IPS-NIHi7 (cell line): ENCODE measurements around the gene MSANTD2.

Experiments
- DNase-seq: peaks from one replicate; pipeline ENCODE4 v3.0.0; 2012; ENCODE audit warnings: mixed read lengths; ENCODE audit errors: extremely low spot score

The MSANTD2 gene

DNA sequence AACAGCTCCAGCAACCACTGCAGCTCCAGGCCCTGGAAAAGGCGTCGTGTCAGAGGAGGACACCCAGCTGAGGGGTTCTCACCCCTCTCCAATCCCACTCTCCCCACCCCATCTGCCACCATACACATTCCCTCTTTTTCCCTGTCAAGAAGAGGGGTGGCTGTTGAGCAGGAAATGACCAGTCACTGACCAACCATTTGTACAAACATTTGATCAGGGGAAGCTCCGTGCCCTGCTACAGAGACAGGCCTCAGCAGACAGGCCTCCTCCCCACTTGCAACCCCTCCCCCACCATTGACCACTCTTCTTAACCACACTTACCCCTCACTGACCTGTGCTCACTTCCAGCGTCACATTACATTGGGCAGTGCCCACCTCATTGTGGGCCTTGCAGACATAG is 45.9 kb downstream of the MSANTD2 start:
- DNase-seq, result no peak

DNA sequence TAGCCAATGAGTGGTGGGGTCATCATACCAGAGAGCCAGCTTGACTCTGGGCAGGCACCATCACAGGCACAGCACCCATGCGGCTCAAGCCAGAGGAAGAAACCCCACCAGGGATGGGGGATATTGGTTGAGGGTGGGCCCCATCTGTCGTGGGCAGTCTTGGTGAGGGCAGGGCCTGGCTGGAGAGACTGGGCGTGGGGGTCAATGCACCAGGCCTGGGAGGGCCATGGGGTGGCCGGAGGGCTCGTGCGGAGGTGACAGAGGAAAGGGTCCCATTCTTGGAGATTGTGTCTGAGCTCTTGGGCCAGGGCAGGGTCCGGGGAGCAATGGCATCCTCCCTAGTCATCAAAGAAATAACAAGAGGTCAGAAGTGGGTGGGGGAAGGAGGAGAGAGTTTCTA is 46.6 kb downstream of the MSANTD2 start:
- DNase-seq, result no peak

DNA sequence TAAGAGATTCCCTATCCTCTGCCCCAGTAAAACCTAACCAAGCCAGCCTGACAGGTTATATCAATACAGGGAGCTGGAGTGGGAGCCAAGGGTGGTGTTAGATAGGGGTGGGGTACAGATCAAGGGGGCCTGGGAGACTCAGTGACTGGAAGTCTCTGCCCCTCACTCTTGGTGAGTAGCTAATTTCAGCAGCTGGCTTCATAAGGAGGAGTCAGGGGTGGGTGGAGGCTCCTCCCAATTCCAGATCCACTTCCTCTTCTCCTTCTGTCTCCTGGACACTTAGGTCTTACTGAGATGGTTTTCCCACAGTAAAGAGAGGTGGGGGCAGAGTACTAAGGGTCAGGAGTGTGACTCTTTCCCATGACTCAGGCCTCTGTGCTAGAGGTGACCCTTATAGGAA is 47.0 kb downstream of the MSANTD2 start:
- no peak for DNase-seq

DNA sequence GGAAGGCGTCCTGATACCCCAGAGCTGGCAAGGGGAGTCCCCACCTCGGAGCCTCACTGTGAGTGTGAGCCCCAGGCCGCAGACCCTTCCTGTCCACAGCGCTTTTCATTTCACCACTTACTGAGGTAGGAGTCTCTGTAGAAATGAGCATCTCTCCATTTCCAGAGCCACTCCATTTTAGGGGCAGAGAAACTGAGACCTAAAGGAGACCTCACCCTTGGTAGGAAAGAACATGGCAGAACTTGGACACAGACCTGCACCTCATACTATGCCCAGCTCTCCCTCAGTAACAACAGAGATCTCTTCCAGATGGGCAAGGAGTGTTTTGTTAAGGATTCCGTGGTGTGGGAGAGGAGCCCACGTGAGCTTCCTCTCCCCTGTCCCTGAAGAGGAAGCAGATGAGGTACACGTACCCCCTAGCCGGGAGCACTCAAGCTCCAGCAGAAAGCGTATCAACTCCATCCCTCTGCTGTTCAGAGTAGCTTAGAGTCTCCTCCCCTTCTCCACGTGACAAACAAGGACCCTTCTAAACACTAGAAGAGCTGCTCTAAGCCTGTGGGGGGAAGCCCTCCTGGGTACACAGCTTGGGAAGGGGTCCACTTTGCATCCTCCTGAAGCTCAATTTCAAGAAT is 47.6 kb downstream of the MSANTD2 start:
- DNase-seq, result no peak

DNA sequence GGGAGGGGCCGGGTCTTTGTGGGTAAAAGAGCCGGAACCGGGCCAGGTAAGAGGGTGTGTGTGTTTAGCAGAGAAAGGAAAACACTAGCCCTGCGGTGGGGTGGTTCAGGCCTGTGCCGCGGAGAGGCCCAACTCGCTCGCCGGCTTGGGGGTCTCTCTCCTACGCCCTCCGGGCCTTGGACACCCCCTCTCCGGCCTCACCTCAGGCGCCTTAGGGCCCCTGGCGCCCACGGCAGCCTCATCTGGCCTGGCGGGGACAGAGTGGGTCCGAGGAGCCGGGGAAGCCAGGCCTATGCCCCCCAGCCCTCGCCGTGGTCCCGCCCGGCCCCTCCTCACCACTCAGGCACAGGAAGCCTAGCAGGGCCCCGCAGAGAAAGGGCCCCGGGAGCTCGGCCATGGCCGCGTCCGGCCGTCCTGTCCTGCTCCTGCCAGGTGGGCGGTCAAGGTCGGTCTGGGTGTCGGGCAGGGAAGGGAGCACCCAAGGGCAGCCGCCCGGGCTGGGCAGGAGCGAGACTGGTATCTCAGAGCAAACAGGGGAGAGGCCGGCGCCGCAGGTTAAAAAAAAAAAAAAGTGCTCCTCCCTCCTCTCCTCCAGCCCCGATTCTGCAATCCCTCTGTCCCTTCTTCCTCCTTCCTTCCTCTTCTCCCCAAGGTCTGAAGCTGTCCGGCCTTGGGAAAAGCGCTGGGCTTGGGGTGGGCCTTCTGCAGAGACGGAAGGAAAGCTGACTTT is 48.3 kb downstream of the MSANTD2 start, which contains the start of gene VSIG2:
VSIG2 (minus strand) TSS at position 515 of the 730 bp plus-strand sequence; CDS start at position 397, 118 bp downstream.
- DNase-seq, result no peak

DNA sequence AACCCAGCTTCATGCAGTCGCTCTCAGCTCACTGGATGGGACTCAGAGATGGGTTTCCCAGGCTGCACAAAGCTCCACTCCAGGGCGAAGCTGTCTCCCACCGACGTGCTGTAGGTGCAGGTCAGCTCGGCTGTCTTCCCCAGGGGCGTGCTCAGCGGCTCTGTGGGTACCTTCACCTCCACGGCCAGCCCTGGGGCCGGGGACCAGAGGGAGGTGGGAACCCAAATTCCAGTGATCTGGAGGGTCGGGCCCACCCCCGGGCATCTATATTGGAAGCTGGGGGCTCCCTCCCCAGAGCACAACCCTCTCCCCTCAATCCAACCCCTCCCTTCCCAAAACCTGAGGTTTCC is 48.8 kb downstream of the MSANTD2 start:
- DNase-seq, result no peak

DNA sequence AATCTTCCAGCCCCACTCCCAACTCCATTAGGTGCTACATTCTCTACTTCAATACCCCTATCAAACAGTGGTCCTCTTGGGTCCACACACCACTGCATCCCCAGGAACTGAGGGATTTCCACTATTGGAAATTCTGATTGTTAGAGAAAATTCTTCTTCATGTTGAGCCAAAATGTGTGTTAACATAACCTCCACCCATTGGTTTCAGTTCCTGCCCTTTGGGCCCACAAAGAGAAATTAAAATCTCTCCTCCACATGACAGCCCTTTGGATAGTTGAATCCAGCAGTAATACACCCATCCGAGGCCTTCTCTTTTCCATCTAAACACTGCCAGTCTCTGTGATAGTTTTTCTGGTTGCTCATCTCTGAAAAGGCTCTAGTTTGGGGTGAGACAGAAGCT is 50.3 kb downstream of the MSANTD2 start:
- no peak for DNase-seq

DNA sequence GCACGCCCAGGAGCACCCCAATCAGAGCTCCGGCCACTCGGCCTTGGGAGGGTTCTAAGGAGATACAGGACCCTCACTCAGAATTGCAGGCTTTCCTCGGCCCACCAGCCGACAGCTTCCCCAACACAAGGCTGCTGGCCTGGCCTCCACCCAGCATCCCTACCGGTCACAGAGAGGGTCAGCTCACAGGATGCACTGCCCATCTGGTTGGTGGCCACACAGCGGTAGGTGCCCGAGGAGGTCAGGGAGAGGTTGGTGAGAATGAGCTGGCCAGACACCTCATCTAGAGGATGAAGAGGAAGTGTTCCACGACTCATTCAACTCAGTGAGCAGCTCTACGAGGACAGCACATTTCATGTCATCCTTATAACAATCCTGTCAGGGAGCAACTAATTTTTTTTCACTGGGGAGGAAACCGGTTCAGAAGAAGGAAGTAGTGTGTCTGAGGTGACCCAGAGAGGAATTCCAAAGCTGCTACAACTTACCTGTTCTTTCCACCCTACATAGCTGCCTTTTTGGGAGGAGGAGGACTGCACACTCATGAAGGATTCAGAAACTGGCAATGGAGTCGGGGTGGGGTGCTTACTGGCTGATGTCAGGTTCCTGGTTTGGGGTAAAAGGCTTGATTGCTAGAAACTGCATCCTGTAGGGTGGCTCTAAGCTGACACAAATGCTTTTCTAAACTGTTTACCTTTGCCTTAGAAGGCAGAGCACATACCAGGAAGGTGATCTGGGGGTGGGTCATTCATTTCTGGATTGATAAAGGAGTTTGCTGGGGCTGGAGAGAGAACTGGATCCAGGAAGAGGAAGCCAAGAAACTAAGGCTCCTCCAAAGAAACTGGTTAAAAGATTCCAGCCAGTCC is 51.5 kb downstream of the MSANTD2 start:
- no peak for DNase-seq

DNA sequence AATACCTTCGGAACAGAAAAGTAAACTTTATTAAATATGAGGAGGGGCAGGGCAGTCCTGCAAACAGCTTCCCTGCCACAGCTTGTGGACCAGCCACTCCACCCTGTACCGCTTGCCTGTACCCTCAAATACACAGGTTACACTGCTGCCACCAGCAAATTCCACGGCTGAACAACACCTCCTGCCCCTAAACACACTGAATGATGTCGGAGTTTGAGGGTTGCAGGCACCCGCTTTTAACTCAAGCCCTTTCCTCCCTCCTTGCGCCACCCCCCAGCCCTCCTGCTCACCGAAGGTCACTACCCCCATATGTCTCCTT is 52.1 kb downstream of the MSANTD2 start:
- DNase-seq, result no peak

DNA sequence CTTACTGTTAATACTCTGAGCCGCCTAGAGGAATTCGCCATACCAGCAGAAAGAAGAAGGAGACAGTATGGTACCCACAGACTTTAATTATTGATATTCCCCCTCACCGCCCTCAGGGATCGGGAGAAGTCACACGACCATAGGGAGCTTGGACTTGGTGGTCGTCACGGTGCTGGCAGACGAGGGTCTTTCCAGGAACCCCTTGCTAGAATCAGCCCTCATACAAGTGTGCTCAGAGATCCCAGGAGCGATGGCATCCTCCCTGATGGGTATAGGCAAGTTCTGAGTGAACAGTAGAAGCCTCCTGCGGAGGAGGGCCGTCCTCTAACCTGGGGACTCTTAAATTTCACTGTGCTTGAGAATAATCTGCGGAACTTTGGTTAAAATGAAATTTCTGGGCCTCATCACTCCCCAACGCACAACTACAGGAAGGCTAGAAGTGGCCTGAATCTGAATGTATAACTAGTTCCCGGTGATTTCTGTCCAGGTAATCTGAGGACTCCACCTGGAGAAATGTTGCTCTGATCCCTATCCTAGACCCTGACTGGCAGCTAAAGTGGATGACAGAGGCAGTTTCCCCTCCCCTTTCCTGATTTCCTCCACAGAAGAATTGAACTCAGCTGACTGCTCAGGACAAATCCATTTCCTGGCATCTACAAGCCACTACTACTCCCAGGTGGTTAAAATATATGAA is 52.7 kb downstream of the MSANTD2 start:
- no peak for DNase-seq

DNA sequence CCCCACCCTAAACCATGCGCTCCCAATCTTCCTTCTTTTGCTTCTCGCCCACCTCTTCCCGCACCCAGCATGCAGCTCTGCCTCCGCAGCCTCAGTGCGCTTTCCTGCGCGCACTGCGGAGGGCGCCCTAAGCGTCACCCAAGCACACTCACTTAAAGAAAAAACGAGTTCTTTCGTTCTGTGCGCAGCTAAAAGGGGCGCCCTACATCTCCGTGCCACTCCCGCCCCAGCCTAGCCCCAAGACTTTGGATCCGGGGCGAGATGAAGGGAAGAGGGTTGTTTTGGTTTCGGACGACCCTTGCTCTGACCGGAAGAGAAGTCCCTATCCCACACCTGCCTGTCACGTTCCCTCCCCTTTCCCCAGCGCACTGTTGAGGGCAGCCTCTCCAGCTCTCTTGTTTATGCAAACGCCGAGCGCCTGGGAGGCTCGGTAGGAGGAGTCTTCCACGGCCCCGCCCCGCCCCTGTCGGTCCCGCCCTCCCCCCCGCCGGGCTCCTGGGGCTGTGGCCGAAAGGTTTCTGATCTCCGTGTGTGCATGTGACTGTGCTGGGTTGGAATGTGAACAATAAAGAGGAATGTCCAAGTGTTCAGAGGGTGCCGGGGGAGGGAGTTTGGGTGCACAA is 53.5 kb downstream of the MSANTD2 start:
- peak; percentile 91 for DNase-seq

DNA sequence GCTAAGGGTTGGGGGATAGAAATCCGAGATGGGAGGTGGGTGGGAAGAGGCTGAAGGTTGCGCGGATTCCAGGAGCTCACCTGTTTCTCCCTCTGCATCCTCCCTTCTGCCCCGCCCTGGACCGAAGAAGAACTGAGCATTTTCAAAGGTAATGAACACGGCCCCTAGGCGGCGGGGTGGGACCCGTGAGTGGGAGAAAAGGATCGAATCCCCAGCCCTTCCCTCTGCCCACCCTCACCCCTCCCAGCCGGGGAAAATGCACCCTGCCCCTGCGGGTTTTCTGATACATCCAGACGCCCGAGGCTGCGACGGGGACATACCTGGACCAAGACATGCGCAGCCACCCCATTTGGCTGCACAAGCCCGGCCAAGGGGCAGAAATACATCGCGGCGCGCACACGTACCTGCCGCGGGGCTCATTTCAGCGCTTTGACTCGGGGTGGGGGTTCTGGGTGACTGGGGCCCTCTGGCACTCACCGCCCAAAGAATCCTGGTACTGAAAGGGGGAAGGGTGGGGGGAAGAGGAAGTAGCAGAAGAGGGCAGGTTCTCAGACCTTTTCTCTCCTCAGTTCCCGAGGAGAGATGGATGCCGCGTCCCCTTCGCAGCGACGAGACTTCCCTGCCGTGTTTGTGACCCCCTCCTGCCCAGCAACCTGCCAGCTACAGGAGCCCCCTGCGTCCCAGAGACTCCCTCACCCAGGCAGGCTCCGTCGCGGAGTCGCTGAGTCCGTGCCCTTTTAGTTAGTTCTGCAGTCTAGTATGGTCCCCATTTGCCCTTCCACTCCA is 54.2 kb downstream of the MSANTD2 start:
- peak; percentile 40 for DNase-seq

DNA sequence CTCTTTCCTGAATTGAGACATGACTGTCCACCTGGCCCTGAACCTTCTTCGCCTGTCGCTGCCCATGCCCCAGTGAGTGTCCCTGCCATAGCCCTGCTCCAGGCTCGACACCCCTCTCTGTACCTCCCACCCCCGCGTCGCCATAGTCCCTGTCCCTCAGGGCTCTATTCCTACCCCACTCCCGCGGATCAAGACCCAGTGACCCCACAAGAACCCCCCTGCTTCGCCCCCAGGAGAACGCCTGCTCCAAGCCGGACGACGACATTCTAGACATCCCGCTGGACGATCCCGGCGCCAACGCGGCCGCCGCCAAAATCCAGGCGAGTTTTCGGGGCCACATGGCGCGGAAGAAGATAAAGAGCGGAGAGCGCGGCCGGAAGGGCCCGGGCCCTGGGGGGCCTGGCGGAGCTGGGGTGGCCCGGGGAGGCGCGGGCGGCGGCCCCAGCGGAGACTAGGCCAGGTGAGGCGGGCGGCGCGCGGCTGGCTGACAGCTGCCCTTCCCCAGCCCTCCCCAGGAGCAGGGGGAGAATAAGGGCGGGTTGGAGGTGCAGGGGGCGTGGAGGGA is 54.9 kb downstream of the MSANTD2 start:
- no peak for DNase-seq

DNA sequence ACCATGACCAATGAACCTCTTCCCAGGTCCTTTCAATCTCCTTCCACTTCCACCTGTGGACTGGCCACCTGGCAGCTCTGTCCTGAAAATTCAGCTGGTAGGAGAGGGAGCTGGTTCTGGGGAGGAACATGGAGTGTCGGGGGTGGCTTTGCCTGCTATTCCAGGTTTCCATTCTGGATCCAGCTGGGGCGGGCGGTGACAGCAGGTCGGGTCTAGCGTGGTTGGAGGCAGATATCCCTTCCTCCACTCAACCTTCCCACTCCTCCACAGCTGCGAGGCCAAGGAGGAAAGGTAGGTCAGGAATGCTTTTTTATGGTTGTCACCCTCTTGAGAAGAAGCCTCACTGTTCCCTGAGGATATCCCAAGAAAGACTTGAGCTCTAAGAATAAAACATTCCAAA is 57.2 kb downstream of the MSANTD2 start:
- no peak for DNase-seq

DNA sequence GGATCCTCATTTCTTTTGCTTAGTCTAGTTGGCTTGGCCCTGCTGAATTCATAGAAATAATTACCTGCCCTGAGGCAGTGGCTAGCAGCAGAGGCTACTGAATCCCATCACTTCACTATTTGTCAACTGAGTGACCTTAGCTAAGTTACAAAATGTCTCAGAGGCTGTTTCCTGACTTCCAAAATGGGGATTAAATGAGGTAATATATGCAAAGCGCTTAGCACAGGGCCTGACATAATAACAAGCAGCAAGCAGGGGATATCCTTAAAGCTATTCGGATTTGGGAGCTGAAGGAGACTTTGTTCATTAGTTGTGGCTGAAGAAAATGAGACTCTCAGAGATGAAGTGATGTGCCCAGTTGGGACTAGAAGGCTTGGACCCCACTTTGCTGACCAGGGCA is 57.7 kb downstream of the MSANTD2 start:
- no peak for DNase-seq

DNA sequence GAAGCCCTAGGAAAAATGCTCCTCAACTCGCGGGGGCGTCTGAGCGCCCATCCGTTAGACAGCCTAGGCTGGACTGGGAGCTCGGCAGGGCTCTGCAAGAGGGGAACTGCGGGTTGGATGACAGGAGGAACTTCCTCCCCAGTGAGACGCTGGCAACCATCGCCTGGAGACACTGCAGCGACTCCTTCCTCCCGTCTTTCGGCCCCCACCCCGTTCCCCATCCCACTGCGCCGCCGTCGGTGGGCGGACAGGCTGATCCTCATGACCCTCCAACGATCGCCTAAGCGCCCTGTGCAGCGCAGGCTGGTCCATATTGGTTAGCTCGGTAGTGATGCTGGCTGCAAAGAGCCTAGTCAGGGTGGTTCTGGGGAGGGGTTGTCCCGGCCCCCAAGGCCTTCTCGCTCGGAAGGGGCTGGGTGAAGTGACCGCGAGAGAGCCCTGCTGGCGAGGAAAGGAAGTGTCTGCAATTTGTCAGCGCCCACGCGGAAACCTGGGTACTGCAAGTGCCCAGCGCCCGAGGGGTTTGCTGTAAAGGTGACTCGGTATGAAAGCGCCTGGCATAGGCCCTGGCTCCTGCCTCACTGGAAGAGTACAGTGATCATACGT is 59.8 kb downstream of the MSANTD2 start:
- no peak for DNase-seq

DNA sequence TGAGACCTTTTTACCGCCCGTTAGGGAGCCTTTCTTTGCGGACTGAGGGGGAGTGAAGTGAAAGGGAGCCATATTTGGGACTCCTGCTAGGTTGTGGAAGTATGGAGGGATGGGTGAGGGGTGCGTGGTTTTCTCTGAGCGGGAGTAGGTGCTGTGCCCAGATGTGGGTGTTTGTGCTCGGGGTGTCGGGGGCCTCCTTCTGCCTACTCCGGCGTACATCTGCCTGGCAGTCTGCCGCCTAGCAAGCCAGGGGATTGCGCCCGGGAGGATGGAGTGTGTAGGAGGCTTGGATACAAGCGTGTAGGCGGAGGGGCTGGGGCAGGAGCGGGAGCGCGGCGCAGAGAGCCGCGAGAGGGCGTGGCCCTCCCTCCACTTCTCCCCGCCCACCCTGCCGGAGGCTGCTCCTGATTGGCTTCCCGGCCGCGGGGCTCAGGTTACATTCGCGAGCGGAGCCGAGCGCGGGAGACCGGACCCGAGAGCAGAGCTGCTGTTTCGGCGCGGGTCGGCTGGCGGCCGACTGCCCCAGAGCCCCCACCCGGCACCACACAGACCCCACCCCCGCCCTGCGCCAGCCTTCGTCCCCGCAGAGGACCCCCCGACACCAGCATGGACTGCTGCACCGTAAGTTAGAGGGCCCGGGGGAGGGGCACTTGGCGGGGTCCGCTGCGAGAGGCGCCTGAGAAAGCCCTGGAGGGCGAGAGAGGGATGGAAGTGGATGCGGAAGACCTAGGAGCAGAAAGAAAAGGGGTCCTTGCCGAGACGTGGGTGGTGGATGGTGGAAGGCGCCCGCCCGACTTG is 60.5 kb downstream of the MSANTD2 start, which contains the start of gene NRGN:
NRGN (plus strand) TSS at position 464 of the 798 bp plus-strand sequence; CDS start at position 607, 143 bp downstream.
- peak; percentile 96 for DNase-seq

DNA sequence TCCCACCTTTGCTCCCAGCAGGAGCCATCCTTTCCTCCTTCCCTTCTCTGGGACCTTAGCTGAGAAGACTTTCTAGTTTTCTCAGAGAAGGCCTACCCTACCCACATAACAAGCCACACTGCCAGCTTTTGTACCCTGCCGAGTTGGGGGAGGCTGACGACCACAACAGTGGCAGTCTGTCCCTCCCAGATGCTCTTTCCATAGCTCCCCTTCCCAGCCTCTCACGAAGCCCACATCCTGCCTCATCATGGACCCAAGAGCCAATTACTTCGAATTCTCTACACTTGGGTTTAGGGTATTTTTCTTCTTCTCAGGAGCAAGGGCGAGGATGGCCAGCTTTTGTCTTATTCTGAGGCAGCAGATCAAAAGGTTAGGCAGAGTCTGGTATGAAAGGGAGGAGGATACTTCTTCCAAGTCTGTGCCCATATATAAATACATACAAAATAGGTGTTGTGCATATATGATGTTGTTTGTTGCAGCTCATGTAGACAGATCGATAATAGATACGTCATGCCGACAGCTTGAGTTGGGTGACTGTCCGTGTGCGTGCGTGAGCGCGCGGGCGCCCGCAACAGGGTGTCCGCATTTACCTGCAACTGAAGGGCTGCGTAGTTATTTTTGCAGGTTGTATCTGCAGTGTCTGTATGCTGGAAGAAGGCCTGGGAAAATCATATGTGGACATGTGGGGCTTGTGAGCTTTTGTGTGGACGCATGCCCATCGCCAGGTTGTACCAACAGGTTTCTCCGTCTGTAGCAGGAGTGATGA is 61.3 kb downstream of the MSANTD2 start:
- DNase-seq, result no peak
